ENCODE measurements around the gene FAM120B.

DNA sequence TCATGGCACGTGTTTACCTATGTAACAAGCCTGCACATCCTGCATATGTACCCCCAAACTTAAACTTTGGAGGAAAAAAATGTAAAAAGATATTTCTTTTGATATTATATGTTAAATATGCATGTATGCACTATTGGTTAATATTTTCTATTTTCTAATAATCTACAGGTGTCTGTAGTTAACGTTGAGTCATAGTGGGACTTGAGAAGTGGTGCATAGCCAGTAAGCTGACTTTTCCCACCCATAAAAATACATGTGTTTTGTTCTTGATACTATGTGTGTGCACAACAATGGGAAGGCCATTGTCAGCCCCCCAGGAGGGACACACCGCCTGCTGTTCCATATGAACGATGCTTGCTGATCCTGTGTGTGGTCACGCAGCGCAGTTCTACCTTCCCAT, 49.1 kb downstream of the FAM120B start:
- TF ChIP-seq, protein P1, sequence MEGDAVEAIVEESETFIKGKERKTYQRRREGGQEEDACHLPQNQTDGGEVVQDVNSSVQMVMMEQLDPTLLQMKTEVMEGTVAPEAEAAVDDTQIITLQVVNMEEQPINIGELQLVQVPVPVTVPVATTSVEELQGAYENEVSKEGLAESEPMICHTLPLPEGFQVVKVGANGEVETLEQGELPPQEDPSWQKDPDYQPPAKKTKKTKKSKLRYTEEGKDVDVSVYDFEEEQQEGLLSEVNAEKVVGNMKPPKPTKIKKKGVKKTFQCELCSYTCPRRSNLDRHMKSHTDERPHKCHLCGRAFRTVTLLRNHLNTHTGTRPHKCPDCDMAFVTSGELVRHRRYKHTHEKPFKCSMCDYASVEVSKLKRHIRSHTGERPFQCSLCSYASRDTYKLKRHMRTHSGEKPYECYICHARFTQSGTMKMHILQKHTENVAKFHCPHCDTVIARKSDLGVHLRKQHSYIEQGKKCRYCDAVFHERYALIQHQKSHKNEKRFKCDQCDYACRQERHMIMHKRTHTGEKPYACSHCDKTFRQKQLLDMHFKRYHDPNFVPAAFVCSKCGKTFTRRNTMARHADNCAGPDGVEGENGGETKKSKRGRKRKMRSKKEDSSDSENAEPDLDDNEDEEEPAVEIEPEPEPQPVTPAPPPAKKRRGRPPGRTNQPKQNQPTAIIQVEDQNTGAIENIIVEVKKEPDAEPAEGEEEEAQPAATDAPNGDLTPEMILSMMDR (conservative IDR thresholded peaks at IDR 0.05 in 1 of 2, IDR thresholded peaks at IDR 0.05 in 1 of 2; ENCODE audit: low read depth in 1 of 2, low read length in 2 of 2): no peak
- TF ChIP-seq EZH2 (IDR thresholded peaks at IDR 0.05; ENCODE audit: low read length, missing control alignments): no peak
